DOHH2 (cell line): ENCODE results near the gene AGR2.

Experiments used
- H3F3A ChIP-seq: fragments of 200-600 bp; sonication (generic), shearing (Covaris generic); 2 replicates; pipeline ENCODE4 v1.6.0; 2016; ENCODE audit warnings: antibody characterized with exemption, mild to moderate bottlenecking; ENCODE audit not compliant: control insufficient read depth, insufficient read depth
- H3K27ac ChIP-seq: fragments of 200-600 bp; sonication (generic); 2 replicates; pipeline ENCODE4 v1.5.1; 2014; ENCODE audit warnings: low read depth, mild to moderate bottlenecking, low read length, moderate library complexity
- H3K27me3 ChIP-seq: fragments of 200-600 bp; sonication (generic); 2 replicates; pipeline ENCODE4 v1.6.1; 2014; ENCODE audit warnings: mild to moderate bottlenecking, low read length, mixed read lengths; ENCODE audit not compliant: control insufficient read depth
- H3K36me3 ChIP-seq: fragments of 200-600 bp; sonication (generic); 2 replicates; pipeline ENCODE4 v1.6.1; 2014; ENCODE audit warnings: mild to moderate bottlenecking, low read length, moderate library complexity, mixed read lengths; ENCODE audit not compliant: control insufficient read depth
- H3K4me1 ChIP-seq: fragments of 200-600 bp; sonication (generic); 2 replicates; pipeline ENCODE4 v1.6.1; 2014; ENCODE audit warnings: mild to moderate bottlenecking, low read length, mixed read lengths; ENCODE audit not compliant: control insufficient read depth
- H3K4me2 ChIP-seq: fragments of 200-600 bp; sonication (generic); 2 replicates; pipeline ENCODE4 v1.6.0; 2014; ENCODE audit warnings: mild to moderate bottlenecking, low read length, moderate library complexity
- H3K4me3 ChIP-seq: fragments of 200-600 bp; sonication (generic); 2 replicates; pipeline ENCODE4 v1.5.1; 2014; ENCODE audit warnings: mild to moderate bottlenecking, low read length, mixed read lengths
- H3K79me2 ChIP-seq: fragments of 200-600 bp; sonication (generic); 2 replicates; pipeline ENCODE4 v1.6.1; 2014; ENCODE audit warnings: mild to moderate bottlenecking, low read length, mixed read lengths; ENCODE audit not compliant: control insufficient read depth
- H3K9me2 ChIP-seq: fragments of 200-600 bp; sonication (generic); replicated peaks from 2 replicates; pipeline ENCODE4 v1.6.1; 2014; ENCODE audit warnings: mild to moderate bottlenecking, low read length, mixed read lengths; ENCODE audit not compliant: control insufficient read depth
- H3K9me3 ChIP-seq: fragments of 200-600 bp; sonication (generic); 2 replicates; pipeline ENCODE4 v1.6.1; 2014; ENCODE audit warnings: antibody characterized with exemption, low read length, mixed read lengths; ENCODE audit not compliant: control insufficient read depth, insufficient read depth
- H4K20me1 ChIP-seq: fragments of 200-600 bp; sonication (generic); 2 replicates; pipeline ENCODE4 v1.6.0; 2014; ENCODE audit warnings: low read depth, mild to moderate bottlenecking, antibody characterized with exemption, low read length, moderate library complexity; ENCODE audit not compliant: control insufficient read depth, insufficient read depth
- EZH2phosphoT487 ChIP-seq: fragments of 200-600 bp; sonication (generic); IDR thresholded peaks from 2 replicates; pipeline ENCODE4 v1.6.1; 2017; ENCODE audit warnings: borderline replicate concordance, mild to moderate bottlenecking, antibody characterized with exemption, low read length, moderate library complexity, mixed read lengths
- TF ChIP-seq, protein P1 (sequence below): fragments of 200-600 bp; sonication (generic); IDR thresholded peaks from one replicate; pipeline ENCODE4 v1.5.1; 2014; ENCODE audit warnings: antibody characterized with exemption, mild to moderate bottlenecking, low read depth, low read length; ENCODE audit not compliant: poor library complexity, severe bottlenecking

AGR2 gene

DNA sequence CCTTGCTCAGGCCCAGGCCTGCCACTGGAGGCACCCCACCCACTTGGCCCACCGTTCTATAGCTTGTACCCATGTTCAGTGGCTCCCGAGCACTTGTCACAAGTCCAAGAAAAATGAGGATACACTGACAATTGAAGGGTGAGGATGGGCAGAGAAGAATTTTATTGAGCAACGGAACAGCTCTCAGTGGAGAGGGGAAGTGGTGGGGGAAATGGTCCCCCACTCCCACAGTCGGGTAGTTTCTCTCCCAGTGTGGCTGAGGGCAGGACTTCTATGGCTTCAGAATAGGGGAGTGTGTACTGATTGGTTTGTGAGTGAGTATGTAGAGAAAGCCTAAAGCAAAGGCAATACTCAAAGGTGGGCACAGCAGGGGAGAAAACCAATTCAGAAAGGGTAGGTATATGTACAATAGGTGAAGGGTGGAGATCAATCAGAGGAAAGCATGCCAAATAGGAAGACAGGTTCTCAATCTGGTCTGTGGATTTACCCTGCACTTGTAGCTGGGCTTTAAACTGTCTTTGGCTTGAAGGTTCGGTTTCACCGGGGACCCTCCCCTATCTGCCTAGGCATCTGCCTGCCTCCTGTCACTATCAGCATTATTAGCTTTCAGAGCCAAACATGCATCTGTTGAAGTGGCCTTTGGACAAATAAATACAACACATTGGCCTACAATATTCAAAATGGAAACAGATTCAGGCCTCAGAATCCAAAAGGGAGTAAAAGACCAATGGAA lies 60.1 kb downstream of the AGR2 start:
- no peaks in the 10 kb centered on the region for H3F3A ChIP-seq
- TF ChIP-seq, protein P1, sequence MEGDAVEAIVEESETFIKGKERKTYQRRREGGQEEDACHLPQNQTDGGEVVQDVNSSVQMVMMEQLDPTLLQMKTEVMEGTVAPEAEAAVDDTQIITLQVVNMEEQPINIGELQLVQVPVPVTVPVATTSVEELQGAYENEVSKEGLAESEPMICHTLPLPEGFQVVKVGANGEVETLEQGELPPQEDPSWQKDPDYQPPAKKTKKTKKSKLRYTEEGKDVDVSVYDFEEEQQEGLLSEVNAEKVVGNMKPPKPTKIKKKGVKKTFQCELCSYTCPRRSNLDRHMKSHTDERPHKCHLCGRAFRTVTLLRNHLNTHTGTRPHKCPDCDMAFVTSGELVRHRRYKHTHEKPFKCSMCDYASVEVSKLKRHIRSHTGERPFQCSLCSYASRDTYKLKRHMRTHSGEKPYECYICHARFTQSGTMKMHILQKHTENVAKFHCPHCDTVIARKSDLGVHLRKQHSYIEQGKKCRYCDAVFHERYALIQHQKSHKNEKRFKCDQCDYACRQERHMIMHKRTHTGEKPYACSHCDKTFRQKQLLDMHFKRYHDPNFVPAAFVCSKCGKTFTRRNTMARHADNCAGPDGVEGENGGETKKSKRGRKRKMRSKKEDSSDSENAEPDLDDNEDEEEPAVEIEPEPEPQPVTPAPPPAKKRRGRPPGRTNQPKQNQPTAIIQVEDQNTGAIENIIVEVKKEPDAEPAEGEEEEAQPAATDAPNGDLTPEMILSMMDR: no peak
- no peak for TF ChIP-seq EZH2phosphoT487
- no peaks in the 10 kb centered on the region for H4K20me1 ChIP-seq
- H3K27me3 ChIP-seq: no peaks in the 10 kb centered on the region
- H3K27ac ChIP-seq: no peak overlapping the region
- no peaks in the 10 kb centered on the region for H3K4me1 ChIP-seq
- no peak overlapping the region for H3K4me3 ChIP-seq
- no peaks in the 10 kb centered on the region for H3K9me2 ChIP-seq
- no peaks in the 10 kb centered on the region for H3K36me3 ChIP-seq
- no peaks in the 10 kb centered on the region for H3K9me3 ChIP-seq
- H3K4me2 ChIP-seq: no peak overlapping the region
- no peaks in the 10 kb centered on the region for H3K79me2 ChIP-seq

DNA sequence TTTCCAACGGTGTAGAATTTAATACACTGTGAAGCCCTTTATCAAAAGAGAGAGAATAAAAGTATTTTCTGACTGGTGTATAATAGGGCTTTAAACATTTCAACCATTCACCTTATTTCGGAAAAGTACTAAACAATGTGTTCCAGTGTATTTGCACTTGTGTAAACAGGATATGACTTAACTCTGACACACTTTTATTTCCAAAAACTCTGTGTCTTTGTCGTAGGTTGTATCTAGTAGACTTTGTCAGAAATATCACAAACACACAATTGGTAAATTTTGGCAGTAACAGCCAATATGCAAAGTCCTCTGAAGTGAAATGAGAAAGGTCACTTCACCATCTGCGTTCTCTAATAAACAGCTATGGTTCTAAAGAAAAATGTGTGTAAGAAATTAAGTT lies 61.6 kb downstream of the AGR2 start:
- H3K27me3 ChIP-seq: no peaks in the 10 kb centered on the region
- H3K79me2 ChIP-seq: no peaks in the 10 kb centered on the region

DNA sequence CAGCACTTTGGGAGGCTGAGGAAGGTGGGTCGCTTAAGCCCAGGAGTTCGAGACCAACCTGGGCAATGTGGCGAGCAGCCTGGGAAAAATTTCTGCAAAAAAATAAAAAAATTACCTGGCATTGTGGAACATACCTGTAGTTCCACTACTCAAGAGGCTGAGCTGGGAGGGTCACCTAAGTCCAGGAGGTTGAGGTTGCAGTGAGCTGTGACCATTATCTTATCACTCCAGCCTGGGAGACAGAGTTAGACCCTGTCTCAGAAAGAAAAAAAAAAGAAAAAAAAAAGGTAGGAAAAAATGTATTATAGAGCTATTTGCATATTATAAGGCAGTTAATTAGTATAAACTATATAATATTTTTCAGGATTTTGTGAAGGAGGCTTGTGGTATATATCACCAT lies 62.3 kb downstream of the AGR2 start:
- no peak overlapping the region for H3K4me2 ChIP-seq
- H3K4me1 ChIP-seq: no peaks in the 10 kb centered on the region
- no peaks in the 10 kb centered on the region for H3K79me2 ChIP-seq
- no peaks in the 10 kb centered on the region for H3K9me3 ChIP-seq
- H3F3A ChIP-seq: no peaks in the 10 kb centered on the region
- H3K27me3 ChIP-seq: no peaks in the 10 kb centered on the region
- no peak for TF ChIP-seq EZH2phosphoT487
- TF ChIP-seq, protein P1: no peak
- no peaks in the 10 kb centered on the region for H4K20me1 ChIP-seq
- no peaks in the 10 kb centered on the region for H3K36me3 ChIP-seq
- no peak overlapping the region for H3K4me3 ChIP-seq
- no peak overlapping the region for H3K27ac ChIP-seq
- H3K9me2 ChIP-seq: no peaks in the 10 kb centered on the region

More for the DNA sequence above, 61.6 kb downstream of the AGR2 start:
- H3K9me3 ChIP-seq: no peaks in the 10 kb centered on the region
- no peaks in the 10 kb centered on the region for H4K20me1 ChIP-seq
- no peak overlapping the region for H3K4me2 ChIP-seq
- no peaks in the 10 kb centered on the region for H3K36me3 ChIP-seq
- no peak for TF ChIP-seq EZH2phosphoT487
- TF ChIP-seq, protein P1: no peak
- no peaks in the 10 kb centered on the region for H3K4me1 ChIP-seq
- no peak overlapping the region for H3K27ac ChIP-seq
- H3F3A ChIP-seq: no peaks in the 10 kb centered on the region
- H3K9me2 ChIP-seq: no peaks in the 10 kb centered on the region
- H3K4me3 ChIP-seq: no peak overlapping the region
